ENCODE measurements around the gene RABL3.
"Not testable (repeated sequence)": the region's sequence is repeated elsewhere in the genome, so short reads cannot be mapped to it uniquely, and the experiment has no call there.

The RABL3 gene

DNA sequence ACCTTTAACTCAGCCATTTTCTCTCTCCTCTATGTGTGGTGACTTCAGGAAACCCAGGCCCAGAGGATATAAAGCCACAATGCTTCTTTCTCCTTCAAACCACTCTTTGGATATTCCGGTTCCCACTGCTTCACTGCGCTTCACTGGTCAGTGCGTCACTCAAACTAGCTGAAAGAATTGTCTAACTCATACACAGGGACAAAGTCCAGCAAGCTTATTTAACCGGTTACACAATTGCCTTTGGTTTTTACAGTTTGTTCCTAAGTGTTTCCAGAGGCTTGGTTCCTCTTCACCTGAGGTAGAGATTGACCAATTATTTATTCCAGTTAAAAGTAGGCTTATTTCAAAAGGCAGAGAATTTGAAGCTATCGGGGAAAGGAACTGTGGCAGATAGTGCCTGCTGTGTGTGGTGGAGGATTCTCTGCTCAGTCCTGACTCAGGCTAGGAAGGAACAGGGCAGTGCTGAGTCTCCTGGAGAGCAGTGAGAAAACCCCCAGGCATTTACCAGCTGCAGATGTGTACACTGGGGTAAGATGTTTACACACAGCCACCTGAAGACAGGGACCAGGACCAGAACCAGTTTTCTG is 60.1 kb downstream of the RABL3 start, which contains the start of gene HGD:
Gene HGD (minus strand): TSS at position 145 of the 587 bp plus-strand sequence. CDS start 128 bp downstream, at position 17.
- no peak for DNase-seq (ENCODE audit: low spot score)

DNA sequence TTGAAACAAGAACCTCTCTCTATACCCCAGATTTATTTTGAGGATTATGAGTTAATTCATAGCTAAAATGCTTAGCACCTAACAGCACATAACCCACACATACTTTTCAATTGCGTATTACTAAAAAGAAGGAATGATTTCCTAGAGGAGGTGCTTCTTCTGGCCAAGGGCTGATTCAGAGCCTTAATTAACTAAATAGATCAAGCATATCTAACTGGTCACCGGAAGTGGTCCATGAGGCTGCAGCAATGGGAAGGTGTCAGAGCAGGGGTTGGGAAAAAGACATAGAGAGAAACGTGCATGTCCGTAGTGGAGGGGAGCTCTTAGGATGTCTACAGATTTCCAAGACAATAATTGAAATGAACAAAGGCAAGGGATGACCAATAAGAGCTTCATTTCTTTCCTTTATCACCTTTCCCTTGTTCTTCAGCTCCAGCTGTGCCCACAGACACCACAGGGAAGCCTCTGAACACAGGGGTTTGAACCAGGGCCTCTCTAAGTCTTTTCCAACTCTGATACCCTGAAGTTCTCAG is 60.7 kb downstream of the RABL3 start:
- no peak for DNase-seq (ENCODE audit: low spot score)

DNA sequence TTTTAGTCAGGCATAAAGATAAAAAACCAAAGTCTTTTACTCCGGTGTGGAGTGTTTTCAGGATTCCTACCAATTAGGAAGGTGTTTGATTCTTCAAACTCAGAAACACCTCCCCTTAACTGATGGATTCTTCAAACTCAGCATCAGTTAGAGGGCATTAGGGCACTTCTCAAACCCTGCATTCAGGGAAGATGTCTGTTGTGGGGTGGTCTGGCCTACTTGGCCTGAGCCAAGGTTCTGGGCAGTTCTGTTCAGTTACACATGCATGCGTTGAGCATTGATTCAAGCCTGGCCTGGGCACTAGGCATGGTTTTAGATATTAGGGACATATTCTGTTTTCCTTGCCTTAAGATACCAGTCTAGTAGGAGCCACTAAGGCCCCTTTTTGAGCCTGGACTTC is 61.3 kb downstream of the RABL3 start:
- no peak for DNase-seq (ENCODE audit: low spot score)

DNA sequence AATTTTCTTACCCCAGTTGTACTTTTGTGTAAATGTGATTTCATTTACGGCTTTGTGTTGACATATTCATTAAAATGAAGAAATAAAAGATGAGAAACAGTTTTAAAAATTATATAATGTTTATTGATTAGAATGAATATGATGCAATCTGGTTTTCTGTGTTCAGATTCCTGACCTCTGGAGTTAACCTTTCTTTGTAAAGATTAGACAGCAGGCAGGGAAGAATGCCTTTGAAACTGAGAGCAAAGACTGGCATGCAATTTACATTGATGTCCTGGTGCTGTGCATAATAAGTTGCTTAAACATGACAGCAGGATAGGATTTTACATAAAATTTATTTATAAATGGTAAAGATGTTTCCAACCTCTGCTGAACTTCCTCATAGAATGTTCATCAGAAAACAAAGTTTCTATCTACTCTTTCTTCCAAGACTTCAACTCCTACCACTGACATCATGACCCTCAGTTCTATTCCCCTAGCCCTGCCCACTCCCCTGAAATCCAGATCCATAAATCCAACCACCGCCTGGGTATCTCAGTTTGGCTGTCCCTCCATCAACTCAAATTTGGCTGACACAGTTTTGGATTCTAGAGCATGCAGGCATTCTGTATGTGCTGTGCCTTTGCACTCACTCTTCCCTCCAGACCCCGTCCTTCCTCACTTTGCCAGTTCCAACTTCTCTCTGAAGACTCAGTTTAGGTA is 62.0 kb downstream of the RABL3 start:
- no peak for DNase-seq (ENCODE audit: low spot score)

DNA sequence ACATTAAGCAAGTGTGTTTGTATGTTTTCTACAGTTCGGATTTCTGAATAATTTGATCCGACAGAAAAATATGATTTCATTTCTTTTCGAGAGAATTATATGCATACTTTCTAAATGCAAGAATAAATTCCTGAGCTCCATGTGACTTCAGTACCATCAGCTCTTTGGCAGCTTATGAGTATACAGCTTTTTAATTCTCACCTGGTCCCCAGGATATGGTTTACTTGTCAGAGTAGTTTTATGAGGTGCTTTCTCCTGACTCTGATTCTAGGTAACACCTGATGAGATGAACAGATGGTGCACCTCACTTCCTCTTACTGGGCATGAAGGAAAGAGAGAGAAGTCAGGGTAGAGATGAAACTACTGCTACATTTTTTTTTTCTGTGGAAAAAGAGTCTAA is 63.3 kb downstream of the RABL3 start:
- no peak for DNase-seq (ENCODE audit: low spot score)

DNA sequence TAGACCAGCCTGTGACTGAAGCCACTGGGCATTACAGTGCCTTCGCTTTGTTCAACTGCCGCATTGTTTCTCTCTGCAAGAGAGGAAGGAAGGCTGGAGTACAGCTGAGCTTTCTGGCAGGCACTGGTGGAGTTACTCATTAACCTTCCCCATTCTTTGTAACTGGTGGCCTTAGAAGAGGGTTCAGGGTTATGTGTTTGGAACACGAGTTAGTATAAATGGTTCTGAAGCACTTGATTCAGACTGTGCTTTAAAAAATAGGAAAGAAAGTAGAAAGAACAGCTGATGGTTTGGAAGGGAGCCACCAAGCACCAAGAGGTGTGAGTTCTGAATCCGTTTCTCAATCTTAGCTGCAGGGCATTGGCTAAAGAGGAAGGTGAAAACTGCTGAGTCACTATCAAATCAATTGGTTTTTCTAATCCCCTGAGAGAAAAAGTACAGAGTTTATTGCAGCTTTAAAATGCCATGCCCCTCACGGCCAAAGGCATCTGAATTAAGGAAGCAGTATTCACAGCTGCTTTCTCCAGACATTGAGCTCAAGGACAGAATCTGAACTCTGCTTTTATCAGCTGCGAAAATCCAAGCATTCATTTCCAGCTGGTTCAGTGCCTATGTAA is 63.9 kb downstream of the RABL3 start:
- DNase-seq (ENCODE audit: low spot score), result no peak

DNA sequence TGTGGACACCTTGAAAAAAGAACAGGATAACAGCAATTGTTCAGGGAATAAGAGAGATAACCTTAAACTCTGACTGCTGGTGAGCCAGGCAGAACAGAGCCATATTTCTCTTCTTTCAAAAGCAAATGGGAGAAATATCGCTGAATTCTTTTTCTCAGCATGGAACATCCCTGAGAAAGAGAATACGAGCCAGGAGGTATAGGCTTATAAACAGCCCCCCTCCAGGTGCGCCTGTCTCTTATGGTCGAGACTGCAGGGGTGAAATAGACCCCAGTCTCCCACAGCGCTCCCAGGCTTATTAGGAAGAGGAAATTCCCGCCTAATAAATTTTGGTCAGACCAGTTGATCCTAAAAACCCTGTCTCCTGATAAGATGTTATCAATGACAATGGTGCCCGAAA is 65.1 kb downstream of the RABL3 start:
- not testable (repeated sequence) for DNase-seq (ENCODE audit: low spot score)

DNA sequence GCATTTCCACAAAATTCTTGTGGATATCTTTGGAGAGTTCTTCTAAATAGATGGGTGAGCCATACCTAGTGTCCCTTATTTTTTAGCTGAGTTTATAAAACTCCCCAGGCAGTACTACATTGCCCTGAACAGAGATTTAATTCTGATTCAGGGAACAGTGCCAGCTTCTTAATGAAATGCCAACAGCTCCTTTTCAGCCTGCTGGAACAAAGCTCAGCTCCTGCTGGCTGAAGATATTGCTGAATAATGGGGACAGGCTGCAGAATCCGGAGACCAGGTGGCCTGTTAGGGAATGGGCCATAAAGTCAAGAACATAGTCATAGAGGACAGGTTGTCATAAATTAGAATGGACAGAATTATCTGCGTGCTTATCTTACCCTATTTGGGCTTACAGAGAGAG is 69.2 kb downstream of the RABL3 start:
- no peak for DNase-seq (ENCODE audit: low spot score)

DNA sequence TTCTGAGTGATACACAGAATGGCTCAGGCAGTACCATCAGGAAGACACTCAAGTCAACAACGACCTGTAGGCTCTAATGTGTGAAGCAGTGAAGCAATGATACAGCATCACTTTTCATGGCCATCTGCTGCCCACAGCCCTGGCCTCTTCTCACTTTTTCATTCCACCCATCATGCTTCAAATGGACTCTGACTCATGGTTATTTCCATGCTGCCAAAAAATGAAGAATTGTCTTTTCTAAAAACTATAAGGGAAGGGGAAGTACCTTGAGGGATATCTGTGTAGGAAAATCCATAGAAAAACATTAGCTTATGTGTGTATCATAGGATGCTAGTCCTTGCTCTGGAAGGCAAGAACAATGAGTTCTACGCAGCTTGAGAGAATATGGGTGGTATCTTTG is 71.7 kb downstream of the RABL3 start:
- DNase-seq (ENCODE audit: low spot score), result no peak

DNA sequence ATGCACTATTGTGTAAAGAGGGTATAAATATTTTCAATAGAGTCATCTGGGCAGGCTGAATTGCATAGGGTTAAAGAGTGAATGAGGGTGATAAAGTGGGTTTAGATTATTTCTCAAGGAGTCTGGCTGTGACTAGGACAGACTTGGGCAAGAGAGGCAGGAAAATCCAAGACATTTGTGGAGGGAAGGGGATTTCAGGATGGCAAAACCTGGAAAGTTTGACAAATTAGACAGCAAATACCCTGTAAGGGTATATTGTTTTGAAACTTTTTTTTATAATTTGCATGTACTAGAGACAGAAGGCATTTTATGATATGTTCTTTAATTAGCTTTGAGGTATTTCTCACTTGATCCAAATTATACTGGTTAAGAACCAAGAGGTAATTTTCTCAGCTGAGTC is 77.4 kb downstream of the RABL3 start:
- no peak for DNase-seq (ENCODE audit: low spot score)

DNA sequence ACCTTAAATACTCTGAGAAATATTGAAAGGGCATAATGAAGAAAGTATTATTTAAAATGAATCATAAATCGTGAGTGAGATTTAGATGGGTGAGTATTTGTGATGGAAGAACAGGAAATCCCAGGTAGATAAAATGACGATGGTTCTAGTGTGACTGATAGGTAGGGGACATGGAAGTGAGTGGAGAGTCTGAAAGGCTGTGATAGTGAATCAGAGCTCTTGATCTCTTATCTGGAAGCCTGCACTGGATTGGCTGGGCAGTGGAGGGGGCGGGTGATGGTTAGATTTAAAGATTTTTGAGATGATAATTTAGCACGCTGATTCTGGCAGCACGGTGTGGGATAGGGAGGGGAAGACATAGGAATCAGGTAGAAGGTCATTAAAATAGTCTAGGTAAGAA is 80.4 kb downstream of the RABL3 start:
- DNase-seq (ENCODE audit: low spot score), result no peak

DNA sequence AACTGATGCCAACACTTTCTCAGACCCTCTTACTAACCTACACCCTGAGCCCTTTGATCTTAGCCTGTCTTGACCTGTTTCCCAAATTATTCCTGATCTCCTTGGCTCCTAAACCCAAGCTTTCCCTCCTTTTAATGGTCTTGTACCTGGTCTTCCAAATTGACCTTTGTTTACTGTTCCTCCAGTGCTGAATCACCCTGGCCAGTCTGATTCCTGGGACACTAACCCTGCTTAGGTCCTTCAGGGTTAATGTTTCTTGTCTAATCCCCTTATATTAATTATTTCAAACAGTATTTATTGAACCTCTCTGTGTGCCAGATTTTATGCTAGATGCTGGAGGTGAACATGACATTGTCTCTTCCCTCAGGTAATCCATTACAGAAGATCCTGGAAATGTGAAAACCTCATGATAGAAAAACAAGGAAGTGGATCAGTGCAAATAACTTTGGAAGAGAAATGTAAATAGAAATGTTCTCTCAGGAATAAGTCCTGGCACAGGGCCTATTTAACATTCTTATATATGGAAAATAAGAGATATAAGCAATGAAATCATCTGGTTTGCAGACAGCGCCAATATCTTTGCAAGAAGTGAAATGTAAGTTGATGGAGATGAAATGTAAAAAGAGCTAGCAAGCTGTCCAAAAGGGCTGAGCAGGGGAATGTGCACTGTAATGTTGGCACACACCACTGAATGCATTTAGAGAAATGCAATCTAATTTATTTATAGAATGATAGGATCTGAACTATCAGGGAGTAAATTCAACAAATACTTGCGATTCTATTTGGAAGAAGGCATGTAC is 81.0 kb downstream of the RABL3 start:
- no peak for DNase-seq (ENCODE audit: low spot score)

DNA sequence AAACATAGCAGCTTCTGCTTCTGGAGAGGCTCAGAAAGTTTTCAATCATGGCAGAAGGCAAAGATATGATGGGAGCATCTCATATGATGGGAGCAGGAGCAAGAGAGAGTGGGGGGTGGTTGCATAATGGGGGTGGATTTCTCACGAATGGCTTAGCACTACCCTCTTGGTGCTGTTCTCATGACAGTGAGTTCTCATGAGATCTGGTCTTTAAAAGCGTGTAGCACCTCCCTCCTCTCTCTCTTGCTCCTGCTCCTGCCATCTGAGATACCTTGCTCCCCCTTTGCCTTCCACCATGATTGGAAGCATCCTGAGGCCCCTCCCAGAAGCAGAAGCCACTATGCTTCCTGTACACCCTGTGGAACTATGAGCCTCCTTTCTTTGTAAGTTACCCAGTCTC is 82.5 kb downstream of the RABL3 start:
- no peak for DNase-seq (ENCODE audit: low spot score)

DNA sequence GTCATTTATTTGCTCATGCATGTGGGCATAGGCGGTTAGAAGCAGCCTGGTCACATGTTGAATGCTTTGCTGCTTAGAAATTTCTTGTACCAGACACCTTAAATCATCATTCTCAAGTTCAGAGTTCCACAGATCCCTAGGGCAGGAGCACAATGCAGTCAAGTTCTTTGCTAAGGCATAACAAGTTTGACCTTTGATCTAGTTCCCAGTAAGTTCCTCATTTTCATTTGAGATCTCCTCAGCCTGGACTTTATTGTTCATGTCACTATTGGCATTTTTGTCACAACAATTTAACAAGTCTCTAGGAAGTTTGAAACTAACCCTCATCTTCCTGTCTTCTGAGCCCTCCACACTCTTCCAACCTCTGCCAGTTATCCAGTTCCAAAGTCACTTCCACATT is 83.0 kb downstream of the RABL3 start:
- no peak for DNase-seq (ENCODE audit: low spot score)

DNA sequence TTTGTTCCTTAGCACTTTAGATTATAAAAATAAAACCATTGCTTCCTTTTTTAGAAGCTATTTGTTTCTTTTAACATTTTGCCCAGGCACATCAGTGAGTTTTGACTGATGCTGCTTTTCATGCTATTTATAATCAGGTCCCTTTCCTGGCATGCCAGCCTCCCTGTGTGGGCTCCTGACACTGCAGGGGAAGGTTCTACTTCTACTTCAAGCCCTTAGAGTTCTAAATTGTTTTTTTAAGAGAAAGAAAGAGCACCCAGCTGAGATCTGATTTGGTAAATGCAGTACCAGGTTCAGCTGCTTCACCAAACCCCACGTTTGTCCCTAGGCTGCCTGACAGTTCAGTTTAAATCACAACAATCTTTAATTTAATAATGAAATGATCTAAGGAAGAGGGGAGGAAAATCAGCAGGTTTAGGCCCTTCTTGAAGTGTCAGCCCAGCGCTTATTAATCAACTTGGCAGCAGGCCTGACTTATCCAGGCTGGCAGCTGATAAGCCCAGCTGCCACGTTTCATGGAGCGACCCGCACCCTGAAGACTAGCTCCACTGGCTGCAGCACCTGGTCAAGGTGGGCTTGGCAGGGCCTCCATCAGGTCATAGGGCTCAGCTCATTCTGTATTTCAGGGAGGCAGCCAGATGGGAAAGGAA is 89.3 kb downstream of the RABL3 start:
- no peak for DNase-seq (ENCODE audit: low spot score)

DNA sequence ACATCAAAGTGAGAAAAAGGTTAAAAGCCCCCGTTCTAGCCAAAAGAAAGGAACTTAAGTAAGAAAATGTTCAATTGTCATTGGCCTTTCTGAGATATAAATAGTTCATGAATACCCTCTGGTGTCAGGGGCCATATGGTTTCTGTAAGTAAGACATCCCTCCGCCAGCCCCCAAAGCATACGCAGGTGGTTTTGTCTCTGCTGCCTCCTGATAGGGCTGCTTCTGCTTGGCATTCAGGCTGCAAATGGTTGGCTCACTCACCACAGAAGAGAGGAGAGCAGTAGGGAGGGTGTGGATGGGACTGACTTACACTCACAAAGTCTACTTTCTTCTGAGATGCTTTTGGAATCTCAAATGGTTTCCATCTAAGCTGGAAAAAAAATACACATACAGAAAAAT is 90.0 kb downstream of the RABL3 start:
- DNase-seq (ENCODE audit: low spot score), result no peak

DNA sequence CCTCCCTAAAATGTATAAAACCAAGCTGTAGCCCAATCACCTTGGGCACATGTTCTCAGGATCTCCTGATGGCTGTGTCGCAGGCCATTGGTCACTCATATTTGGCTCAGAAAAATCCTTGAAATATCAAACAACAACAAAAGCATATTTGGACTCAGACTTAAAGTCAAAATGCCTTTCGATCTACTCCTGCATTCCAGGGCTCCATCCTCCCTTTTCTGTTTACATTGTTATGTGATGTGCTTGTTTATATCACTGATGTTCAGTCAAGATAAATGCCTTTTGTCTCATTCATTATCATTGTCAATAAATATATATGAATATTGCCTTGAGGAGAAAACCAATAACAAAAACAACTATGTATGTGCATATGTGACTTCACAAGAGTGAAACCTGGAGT is 92.0 kb downstream of the RABL3 start:
- DNase-seq (ENCODE audit: low spot score), result no peak

DNA sequence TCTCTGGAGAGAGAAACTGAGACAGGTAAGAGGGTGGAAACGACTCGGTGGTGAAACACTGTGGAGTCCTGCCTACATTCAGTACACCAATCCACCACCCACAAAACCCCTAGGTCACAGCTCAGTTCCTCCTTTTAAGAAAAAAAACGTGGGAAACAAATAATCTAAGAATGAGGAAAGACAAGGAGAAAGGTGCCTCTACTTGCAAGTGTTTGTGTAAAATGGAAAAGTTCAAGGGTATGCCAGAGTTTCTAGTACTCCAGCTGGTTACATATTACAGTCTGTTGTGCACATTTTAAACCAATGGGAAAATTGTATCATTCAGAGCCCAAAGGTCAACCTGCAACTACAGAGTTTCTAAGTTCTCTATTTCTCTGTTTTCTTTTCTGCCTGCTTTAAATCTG is 92.5 kb downstream of the RABL3 start:
- DNase-seq (ENCODE audit: low spot score), result no peak

DNA sequence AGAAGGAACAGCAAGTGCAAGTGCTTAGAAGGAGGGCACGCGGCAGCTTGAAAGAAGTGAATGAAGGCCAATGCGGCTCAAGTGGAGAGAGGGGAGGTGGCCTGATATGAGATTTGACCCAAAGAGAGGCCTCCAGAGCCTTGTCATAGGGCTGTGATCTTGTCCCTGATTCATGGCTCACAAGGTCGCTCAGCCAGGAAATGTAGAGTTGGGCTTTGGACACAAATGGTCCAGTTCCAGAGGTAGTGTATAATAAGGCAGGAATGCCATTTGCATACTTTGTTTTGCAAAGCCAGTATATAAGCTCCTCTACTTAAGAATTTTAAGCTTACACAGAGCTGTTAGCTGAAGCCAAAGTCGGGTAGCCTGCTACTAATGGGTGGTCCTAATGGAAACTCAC is 94.0 kb downstream of the RABL3 start:
- DNase-seq (ENCODE audit: low spot score), result no peak

DNA sequence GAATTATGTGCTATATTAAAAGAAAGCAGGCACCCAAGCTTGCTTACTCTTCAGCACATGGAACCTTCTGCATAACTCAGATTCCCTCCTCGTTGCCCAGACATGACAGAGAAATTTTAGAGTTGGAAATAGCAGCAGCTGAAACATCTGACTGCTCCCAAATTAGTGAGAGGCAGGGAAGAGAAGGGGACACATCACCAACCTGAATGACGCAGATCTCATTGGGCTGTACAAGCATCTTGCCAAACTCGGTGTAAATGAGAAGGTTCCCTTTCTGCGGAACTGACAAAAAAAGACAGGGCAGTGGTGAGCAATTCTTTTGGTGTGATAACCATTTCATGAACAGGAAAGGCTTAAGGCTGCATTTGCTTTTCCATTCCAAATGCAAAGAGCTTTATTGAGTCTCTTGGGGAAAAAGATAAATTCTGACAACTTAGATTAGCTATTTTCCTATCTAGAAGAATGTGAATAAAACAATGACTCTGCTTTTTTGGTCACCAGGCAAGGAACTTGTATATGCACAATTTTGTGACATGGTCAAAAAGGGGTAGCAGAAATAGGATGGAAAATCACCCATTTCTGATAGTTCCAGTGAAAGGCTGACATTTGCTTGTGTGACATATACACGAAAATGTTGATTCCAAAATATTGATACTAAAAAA is 95.4 kb downstream of the RABL3 start:
- no peak for DNase-seq (ENCODE audit: low spot score)

DNA sequence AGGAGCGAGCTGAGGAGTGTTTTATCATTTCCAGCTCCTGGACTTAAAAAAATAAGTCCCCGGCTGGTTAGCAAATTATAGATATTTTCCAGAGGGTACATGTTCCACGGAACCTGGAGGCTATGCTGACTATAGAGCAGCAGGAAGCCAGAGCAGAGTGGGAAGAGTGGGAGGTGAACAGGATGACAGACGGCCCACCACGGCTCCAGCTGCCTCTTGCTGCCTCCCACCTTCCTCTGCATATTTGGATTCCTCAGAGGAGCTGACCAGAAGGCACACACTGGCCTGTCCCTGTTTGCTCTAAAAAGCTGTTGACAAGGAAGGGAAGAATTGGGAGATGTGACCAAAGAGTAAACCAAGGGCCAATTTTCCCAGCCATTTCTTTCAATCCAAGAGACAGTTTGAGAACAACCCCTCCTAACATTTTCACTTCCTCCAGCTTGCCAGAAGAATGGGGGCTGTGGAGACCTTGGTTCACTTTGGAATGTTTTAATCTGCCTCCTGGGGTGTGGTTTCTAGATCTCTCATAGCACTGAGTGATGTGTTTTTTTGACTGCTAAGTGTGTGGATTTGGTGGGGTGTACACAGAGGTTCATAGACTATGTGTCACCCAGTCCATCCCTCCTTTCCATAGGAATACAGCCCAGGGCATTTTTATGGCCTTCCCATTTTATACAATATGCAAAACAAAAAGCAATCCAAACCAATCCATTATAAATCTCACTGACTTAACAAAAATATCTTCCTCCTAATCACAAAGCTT is 97.1 kb downstream of the RABL3 start:
- DNase-seq (ENCODE audit: low spot score), result no peak
